ENCODE measurements around the gene GJC1.
"Not testable (repeated sequence)": the region's sequence is repeated elsewhere in the genome, so short reads cannot be mapped to it uniquely, and the experiment has no call there.

GJC1 gene

GRCh38 chr17:44844390-44844830 is 14.3 kb upstream of the GJC1 start:
- no peak for DNase-seq (ENCODE audit: low read depth)

- no peak for DNase-seq (ENCODE audit: low read depth)
Observed at GRCh38 chr17:44842748-44843147, 12.7 kb upstream of the GJC1 start.

DNA sequence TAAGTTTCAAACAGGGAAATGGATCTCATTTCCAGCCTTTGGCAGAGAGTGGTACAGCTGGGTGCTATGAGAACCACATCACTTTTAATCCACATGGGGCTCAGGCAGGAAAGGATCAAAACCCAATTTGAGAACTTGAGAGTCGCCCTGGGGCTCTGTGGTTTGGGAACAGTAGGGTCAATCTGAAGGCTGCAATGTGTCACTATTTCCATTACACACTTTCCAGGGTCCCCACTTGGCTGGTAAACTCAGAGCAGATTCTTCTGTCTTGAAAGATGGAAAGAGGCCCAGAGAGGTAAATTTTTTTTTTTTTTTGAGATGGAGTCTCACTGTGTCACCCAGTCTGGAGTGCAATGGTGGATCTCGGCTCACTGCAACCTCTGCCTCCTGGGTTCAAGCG is 10.8 kb upstream of the GJC1 start:
- no peak for DNase-seq (ENCODE audit: low read depth)

DNA sequence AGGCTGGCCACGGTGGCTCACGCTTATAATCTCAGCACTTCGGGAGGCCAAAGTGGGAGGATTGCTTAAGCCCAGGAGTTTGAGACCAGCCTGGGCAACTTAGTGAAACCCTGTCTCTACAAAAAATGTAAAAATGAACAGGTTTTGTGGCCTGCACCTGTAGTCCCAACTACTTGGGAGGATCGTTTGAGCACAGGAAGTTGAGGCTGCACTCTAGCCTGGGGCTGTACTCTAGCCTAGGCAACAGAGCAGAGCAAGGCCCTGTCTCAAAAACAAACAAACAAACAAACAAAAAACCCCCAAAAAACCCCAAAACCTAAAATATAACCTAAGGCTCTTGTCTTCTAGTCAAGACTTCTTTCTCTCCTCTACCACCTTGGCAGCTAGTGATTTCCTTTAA is 10.2 kb upstream of the GJC1 start:
- no peak for DNase-seq (ENCODE audit: low read depth)

DNA sequence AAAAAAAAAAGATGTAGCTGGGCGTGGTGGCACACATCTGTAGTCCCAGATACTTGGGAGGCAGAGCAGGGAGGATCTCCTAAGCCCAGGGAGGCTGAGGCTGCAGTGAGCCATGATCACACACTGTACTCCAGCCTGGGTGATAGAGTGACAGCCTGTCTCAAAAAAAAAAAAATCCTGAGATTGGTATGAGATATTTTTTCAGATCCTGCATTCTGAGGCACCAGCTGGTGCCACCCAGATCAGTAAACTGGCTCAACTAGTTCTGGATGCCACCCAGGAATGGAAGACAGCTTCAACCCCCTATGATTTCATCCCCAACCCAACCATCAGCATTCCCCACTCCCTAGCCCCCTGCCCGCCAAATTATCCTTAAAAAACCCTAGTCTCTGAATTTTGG is 7.1 kb upstream of the GJC1 start:
- DNase-seq (ENCODE audit: low read depth) = no peak

DNA sequence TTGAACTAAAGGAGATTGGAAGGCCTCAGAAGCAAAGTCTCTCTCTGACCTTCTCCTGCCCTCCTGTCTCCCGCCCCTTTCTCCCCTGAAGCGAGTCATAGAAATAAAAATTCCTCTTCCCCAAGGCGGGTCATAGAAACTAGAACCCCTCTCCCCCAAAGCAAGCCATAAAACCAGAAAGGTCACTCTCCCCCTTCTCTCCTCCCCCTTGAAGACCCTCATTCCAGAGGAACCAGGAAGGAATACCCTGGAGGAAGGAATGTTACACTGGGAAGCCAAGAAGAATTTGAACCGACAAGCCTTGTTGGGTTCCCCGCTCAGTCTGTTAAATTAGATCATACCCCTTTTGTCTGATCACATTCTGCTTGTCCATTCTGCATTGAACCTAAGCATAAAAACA is 2.7 kb upstream of the GJC1 start:
- DNase-seq (ENCODE audit: low read depth) = no peak

GRCh38 chr17:44831371-44831770 is 1.3 kb upstream of the GJC1 start:
- DNase-seq (ENCODE audit: low read depth) = no peak

GRCh38 chr17:44830359-44831288 is 537 bp upstream of the GJC1 start:
- DNase-seq (ENCODE audit: low read depth) = no peak

GRCh38 chr17:44828919-44829522 is 1.1 kb downstream of the GJC1 start:
- no peak for DNase-seq (ENCODE audit: low read depth)

GRCh38 chr17:44827863-44828262 is 2.2 kb downstream of the GJC1 start:
- no peak for DNase-seq (ENCODE audit: low read depth)

DNA sequence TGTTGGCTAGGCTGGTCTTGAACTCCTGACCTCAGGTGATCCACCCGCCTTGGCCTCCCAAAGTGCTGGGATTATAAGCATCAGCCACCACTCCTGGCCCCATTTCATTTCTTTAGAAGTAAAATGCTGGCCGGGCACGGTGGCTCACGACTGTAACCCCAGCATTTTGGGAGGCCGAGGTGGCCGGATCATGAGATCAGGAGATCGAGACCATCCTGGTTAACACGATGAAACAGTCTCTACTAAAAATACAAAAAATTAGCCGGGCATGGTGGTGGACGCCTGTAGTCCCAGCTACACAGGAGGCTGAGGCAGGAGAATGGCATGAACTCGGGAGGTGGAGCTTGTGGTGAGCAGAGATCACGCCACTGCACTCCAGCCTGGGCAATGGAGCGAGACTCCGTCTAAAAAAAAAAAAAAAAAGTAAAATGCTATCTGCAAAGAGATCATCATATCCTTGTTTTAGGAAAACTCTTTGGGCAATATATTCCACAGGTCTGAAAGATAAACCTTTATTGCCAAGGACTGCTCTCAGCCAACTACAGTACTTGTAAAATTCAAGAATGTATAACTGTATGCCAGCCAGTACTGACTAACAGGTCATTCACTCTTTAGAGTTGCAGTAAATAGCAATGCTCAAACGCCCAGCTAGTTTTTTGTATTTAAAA is 3.8 kb downstream of the GJC1 start:
- no peak for DNase-seq (ENCODE audit: low read depth)

DNA sequence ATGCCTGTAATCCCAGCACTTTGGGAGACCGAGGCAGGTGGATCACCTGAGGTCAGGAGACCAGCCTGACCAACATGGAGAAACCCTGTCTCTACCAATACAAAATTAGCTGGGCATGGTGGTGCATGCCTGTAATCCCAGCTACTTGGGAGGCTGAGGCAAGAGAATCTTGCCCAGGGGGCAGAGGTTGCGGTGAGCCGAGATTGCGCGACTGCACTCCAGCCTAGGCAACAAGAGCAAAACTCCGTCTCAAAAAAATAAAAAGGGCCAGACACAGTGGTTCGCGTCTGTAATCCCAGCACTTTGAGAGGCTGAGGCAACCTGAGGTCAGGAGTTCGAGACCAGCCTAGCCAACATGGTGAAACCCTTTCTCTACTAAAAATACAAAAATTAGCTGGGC is 4.9 kb downstream of the GJC1 start:
- DNase-seq (ENCODE audit: low read depth) = not testable (repeated sequence)

DNA sequence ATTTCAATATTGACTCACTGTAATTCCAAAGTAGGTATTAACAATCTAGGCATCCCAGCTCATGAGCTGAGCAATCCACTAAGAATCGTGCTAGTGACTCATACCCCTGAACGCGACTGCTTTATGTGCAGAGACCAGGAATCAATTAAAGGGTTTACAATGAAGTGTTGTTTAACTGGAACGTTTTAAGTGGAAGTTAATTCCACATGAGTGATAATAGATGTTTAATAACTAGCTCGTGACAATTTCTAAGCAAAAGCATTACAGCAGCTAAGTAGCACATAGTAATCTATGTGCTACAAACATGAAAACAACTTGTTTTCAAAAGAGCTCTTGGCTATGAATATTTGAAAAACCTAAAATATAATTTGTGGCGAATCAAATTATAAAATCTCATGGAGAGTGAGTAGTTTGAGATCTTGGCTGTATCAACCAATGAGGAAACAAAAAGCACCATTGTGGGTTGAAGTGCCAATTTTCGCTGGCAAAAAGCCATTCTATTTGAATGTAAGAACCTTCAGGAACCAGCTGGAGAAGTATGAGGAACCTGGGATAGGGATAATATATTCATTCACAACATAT is 9.4 kb downstream of the GJC1 start:
- no peak for DNase-seq (ENCODE audit: low read depth)

- DNase-seq (ENCODE audit: low read depth) = not testable (repeated sequence)
Observed at GRCh38 chr17:44818508-44818907, 11.6 kb downstream of the GJC1 start.

GRCh38 chr17:44812263-44812662 is 17.8 kb downstream of the GJC1 start:
- no peak for DNase-seq (ENCODE audit: low read depth)

DNA sequence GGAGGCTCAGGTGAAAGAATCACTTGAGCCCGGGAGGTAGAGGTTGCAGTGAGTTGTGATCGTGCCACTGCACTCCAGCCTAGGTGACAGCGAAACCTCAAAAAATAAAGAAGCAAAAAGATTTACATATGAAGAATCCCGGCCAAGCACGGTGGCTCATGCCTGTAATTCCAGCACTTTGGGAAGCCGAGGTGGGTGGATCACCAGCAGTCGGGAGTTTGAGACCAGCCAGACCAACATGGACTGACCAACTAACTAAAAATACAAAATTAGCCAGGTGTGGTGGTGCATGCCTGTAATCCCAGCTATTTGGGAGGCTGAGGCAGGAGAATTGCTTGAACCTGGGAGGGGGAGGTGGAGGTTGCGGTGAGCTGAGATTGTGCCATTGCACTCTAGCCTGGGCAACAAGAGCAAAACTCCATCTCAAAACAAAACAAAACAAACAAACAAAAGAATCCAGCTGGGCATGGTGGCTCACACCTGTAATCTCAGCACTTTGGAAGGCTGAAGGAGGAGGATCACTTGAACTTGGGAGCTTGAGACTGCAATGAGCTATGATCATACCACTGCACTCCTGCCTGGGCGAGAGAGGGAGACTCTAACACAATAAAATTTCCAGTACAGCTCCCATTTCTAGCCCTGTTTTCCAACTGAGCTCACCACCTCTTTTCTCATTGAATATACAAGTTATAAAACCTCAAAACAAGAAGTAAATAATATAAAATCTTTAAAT is 21.3 kb downstream of the GJC1 start:
- DNase-seq (ENCODE audit: low read depth) = not testable (repeated sequence)

DNA sequence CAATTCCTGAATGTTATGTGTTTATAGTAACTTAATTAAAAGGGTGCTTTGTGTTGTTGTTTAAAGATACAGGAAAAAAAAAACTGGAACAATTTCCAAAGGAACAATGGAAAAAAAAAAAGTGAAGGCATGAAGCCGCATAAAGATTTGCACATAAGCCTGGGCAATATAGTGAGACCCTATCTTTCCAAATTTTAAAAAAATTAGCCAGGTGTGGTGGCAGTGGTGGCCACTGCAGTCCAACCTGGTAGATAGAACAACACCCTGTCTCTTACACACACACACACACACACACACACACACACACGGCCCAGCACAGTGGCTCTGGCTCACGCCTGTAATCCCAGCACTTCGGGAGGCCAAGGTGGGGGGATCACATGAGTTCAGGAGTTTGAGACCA is 21.9 kb downstream of the GJC1 start:
- DNase-seq (ENCODE audit: low read depth) = no peak

DNA sequence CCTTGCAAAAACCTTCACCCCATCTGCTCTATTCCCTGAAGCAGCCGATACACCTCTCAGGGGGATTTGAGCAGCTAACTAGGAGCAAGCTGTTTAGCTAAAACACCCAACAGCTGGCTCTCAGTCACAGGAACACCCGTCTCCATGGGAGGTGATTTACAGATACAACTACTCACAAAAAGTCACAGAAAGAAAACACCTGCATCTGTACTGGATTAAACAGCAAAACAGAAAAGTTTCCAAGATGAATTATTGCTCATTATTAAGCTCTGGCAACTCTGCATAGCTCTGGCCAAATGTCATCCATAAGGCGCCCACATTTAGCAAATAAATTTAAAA is 22.3 kb downstream of the GJC1 start:
- DNase-seq (ENCODE audit: low read depth) = no peak

GRCh38 chr17:44807093-44807816 is 22.8 kb downstream of the GJC1 start:
- DNase-seq (ENCODE audit: low read depth) = no peak

- DNase-seq (ENCODE audit: low read depth) = no peak
Observed at GRCh38 chr17:44804302-44805089, 25.6 kb downstream of the GJC1 start.

GRCh38 chr17:44801880-44802279 is 28.2 kb downstream of the GJC1 start:
- no peak for DNase-seq (ENCODE audit: low read depth)
